ENCODE data around the gene DEXI. TPM values are rescaled to one million over a fixed set of nuclear protein-coding genes. Genes with fewer than 3 reads are reported as not detected.

The DEXI gene
- total and polyA plus RNA-seq, 12 donors = 52.6 to 303 (median 97.1) TPM

GRCh38 chr16:10941127-10941933, 938 bp downstream of the DEXI start:
- no peaks in the 10 kb centered on the region for H3K27me3 ChIP-seq
- WGBS, 4 donors = 1 to 11% (median 5%) methylated on average over 6 to 35 of the region's 36 CpGs
- no peak for DNase-seq
- TF ChIP-seq CTCF (IDR thresholded peaks at IDR 0.05) = no peak
- TF ChIP-seq POLR2A (IDR thresholded peaks at IDR 0.05) = no peak
- peaks cover 60 to 73% of the 10 kb centered on the region in 2 donors for H3K4me1 ChIP-seq (replicated peaks in 1 of 2)
- no peaks in the 10 kb centered on the region for H3K36me3 ChIP-seq (replicated peaks in 1 of 2)
- no peaks in the 10 kb centered on the region for H3K9me3 ChIP-seq (replicated peaks in 1 of 3)
- peak overlapping the region in 3 of 4 donors; percentile 49 to 96 (median 74) for H3K4me3 ChIP-seq
- peak overlapping the region; percentile 66 to 93 (median 83) for H3K27ac ChIP-seq
- intact Hi-C loops (cut with DNase I) = no loop called here

- H3K36me3 ChIP-seq (replicated peaks in 1 of 2) = no peaks in the 10 kb centered on the region
- TF ChIP-seq POLR2A (IDR thresholded peaks at IDR 0.05) (peak in 1 of 2 donors; percentile 69), CTCF (IDR thresholded peaks at IDR 0.05) (no peak)
- H3K27ac ChIP-seq = peak overlapping the region in 4 of 5 donors; percentile 66 to 93 (median 85)
- no peaks in the 10 kb centered on the region for H3K9me3 ChIP-seq (replicated peaks in 1 of 3)
- intact Hi-C loops (cut with DNase I) = no loop called here
- peaks cover 66 to 73% of the 10 kb centered on the region in 2 donors for H3K4me1 ChIP-seq (replicated peaks in 1 of 2)
- no peaks in the 10 kb centered on the region for H3K27me3 ChIP-seq
- peak in 3 of 7 donors; percentile 52 to 67 (median 64) for DNase-seq
- WGBS, 4 donors = 5 to 15% (median 10%) methylated on average over 5 to 8 of the region's 8 CpGs
- peak overlapping the region in 3 of 4 donors; percentile 49 to 96 (median 74) for H3K4me3 ChIP-seq
Measured at GRCh38 chr16:10940501-10941079, 1.7 kb downstream of the DEXI start.

GRCh38 chr16:10939649-10940234, 2.5 kb downstream of the DEXI start:
- H3K27me3 ChIP-seq = no peaks in the 10 kb centered on the region
- no peak for DNase-seq
- peak overlapping the region in 3 of 5 donors; percentile 83 to 93 (median 87) for H3K27ac ChIP-seq
- peaks cover 67 to 74% of the 10 kb centered on the region in 2 donors for H3K4me1 ChIP-seq (replicated peaks in 1 of 2)
- no peaks in the 10 kb centered on the region for H3K9me3 ChIP-seq (replicated peaks in 1 of 3)
- 78 to 83% (median 82%) methylated on average over 7 of the region's 7 CpGs for WGBS, 4 donors
- H3K4me3 ChIP-seq = peak overlapping the region in 2 of 4 donors; percentile 49 to 96
- H3K36me3 ChIP-seq (replicated peaks in 1 of 2) = no peaks in the 10 kb centered on the region
- TF ChIP-seq POLR2A (IDR thresholded peaks at IDR 0.05) = no peak
- TF ChIP-seq CTCF (IDR thresholded peaks at IDR 0.05) = no peak
- intact Hi-C loops (cut with DNase I) = no loop called here

Data from adrenal gland (tissue), 12 donors.